Brain microvascular endothelial cell (primary cell): ENCODE results near the gene TPGS1.

Experiments
- DNase-seq: peaks from one replicate; pipeline ENCODE4 v3.0.0-alpha.2; 2020
- H3K27ac ChIP-seq: fragments of 250-450 bp; sonication (Bioruptor Pico); 2 replicates; pipeline ENCODE4 v1.5.1; 2020; ENCODE audit warnings: mild to moderate bottlenecking, moderate library complexity
- H3K27me3 ChIP-seq: fragments of 250-450 bp; sonication (Bioruptor Pico); replicated peaks from 2 replicates; pipeline ENCODE4 v1.5.1; 2020; ENCODE audit warnings: mild to moderate bottlenecking
- H3K36me3 ChIP-seq: fragments of 250-450 bp; sonication (Bioruptor Pico); replicated peaks from 2 replicates; pipeline ENCODE4 v1.5.1; 2020; ENCODE audit warnings: mild to moderate bottlenecking
- H3K4me3 ChIP-seq: 2 replicates; pipeline ENCODE4 v1.5.1; 2011; ENCODE audit warnings: low read depth, mild to moderate bottlenecking, control low read depth, low read length, moderate library complexity
- in situ Hi-C: cut with HindIII; loops from 2 replicates; pipeline ENCODE4 v1.10.0; 2017; ENCODE audit warnings: low sequenced_read_pairs, low pct_ligation_motif_present
- TF ChIP-seq, protein P1 (sequence below): IDR thresholded peaks from 2 replicates; pipeline ENCODE4 v1.5.1; 2011; ENCODE audit warnings: low read depth, mild to moderate bottlenecking, moderate library complexity, low read length, control low read depth, inconsistent platforms; ENCODE audit errors: missing control alignments

TPGS1 gene

GRCh38 chr19:530134-531008 is 23.1 kb downstream of the TPGS1 start:
- in situ Hi-C loops = no loop called here
- TF ChIP-seq, protein P1, sequence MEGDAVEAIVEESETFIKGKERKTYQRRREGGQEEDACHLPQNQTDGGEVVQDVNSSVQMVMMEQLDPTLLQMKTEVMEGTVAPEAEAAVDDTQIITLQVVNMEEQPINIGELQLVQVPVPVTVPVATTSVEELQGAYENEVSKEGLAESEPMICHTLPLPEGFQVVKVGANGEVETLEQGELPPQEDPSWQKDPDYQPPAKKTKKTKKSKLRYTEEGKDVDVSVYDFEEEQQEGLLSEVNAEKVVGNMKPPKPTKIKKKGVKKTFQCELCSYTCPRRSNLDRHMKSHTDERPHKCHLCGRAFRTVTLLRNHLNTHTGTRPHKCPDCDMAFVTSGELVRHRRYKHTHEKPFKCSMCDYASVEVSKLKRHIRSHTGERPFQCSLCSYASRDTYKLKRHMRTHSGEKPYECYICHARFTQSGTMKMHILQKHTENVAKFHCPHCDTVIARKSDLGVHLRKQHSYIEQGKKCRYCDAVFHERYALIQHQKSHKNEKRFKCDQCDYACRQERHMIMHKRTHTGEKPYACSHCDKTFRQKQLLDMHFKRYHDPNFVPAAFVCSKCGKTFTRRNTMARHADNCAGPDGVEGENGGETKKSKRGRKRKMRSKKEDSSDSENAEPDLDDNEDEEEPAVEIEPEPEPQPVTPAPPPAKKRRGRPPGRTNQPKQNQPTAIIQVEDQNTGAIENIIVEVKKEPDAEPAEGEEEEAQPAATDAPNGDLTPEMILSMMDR = no peak
- no peaks in the 10 kb centered on the region for H3K36me3 ChIP-seq
- no peak for DNase-seq
- peak overlapping the region; percentile 71 for H3K4me3 ChIP-seq
- no peaks in the 10 kb centered on the region for H3K27me3 ChIP-seq
- H3K27ac ChIP-seq = no peak overlapping the region

GRCh38 chr19:531009-531752 is 23.9 kb downstream of the TPGS1 start:
- in situ Hi-C loops = no loop called here
- Histone ChIP-seq H3K4me3 (peak overlapping the region; percentile 82), H3K27ac (peak overlapping the region; percentile 72), H3K36me3 (peaks cover 2% of the 10 kb centered on the region), H3K27me3 (no peaks in the 10 kb centered on the region)
- TF ChIP-seq, protein P1 = no peak
- peak; percentile 49 for DNase-seq

DNA sequence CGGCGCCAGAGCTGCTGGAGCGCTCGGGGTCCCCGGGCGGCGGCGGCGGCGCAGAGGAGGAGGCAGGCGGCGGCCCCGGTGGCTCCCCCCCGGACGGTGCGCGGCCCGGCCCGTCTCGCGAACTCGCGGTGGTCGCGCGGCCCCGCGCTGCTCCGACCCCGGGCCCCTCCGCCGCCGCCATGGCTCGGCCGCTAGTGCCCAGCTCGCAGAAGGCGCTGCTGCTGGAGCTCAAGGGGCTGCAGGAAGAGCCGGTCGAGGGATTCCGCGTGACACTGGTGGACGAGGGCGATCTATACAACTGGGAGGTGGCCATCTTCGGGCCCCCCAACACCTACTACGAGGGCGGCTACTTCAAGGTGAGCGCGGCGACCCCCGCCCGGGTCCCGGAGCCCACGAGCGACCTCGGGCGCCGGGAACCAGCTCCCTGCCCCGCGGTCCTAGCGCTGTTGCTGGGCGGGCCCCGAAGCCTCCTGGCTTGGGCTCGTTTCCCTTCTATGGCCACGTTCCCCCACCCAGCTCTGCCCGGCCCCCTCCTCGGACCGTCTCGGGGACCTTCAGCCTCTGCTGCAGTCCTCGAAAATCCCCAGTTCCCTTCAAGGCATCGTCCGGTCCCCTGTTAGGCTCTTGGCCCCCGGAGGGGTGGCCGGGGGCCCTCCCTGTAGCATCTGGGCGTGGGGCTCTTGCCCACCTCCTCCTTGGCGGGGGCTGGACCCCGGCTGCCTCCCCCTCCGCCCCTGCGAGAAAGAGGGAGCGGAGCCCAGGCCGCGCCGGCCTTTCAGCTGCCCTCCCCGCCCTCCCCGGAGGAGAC is 24.7 kb downstream of the TPGS1 start, which contains the start of gene CDC34:
TSS of gene CDC34 (plus strand) at position 8 of the 808 bp plus-strand sequence. CDS start at position 180, 172 bp downstream.
- no peaks in the 10 kb centered on the region for H3K27me3 ChIP-seq
- H3K36me3 ChIP-seq = peaks cover 10% of the 10 kb centered on the region
- H3K27ac ChIP-seq = peak within 1 kb of the TSS; percentile 83
- no peak for DNase-seq
- H3K4me3 ChIP-seq = peak within 1 kb of the TSS; percentile 82
- TF ChIP-seq, protein P1 = no peak
- in situ Hi-C loops = no loop called here

DNA sequence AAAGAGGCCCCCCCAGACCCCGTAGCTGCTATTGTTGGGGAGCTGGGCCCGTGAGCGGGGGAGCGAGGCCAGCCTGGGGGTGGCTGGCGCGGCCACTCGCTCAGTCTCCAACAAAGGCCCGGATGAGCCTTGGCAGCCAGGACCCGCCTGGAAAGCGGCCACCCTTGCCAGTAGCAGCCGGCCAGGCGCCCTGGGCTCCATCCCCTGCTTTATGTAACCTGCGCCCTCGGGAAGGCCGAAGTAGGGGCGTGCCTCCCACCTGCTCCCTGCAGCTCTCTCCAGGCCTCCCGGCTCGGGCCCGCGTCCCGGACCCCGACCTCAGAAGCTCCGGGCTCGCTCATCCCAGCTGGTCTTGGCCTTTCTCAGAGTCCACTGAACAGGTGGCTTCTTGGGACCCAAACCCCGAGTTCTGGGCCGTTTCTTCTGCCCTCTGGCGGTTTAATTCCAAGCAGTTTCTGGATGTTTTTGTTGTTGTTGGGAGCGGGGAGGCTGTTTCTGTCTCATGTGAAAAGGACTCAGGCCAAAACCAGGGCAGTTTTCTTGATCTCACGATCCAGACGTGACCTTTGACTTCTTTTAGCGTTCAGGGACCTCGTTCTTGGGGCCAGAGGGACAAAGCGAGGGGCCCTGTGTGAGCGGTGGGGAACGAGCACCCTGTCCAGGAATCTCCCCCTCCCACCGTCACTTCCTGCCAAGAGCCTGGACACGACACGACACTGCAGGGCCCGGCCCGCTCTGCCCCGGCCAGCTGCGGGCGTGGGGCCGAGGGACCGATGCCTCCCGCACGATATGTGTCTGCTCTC is 25.5 kb downstream of the TPGS1 start:
- TF ChIP-seq, protein P1 = peak; percentile 76
- peak; percentile 54 for DNase-seq
- in situ Hi-C loops = no loop called here
- Histone ChIP-seq H3K27me3 (no peaks in the 10 kb centered on the region), H3K36me3 (peaks cover 13% of the 10 kb centered on the region), H3K4me3 (peak overlapping the region; percentile 82), H3K27ac (peak overlapping the region; percentile 83)
